ENCODE measurements around the gene MACIR.

DNA sequence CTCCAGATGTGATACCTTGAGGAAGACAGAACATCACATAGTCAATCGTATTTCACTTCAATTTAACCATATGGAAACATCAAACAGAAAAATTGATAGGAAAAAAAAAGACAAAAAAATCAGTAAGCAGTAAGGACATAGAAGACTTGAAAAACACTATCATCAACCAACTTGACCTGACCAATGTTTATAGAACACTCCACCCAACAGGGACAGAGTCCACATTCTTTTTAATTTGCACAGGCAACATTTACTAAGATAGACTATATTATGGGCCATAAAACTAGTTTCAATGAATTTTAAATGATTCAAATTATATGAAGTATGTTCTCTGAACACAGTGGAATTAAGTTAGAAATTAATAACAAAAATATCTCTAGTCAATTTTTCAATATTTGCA lies 20.8 kb upstream of the MACIR start:
- TF ChIP-seq, protein P1, sequence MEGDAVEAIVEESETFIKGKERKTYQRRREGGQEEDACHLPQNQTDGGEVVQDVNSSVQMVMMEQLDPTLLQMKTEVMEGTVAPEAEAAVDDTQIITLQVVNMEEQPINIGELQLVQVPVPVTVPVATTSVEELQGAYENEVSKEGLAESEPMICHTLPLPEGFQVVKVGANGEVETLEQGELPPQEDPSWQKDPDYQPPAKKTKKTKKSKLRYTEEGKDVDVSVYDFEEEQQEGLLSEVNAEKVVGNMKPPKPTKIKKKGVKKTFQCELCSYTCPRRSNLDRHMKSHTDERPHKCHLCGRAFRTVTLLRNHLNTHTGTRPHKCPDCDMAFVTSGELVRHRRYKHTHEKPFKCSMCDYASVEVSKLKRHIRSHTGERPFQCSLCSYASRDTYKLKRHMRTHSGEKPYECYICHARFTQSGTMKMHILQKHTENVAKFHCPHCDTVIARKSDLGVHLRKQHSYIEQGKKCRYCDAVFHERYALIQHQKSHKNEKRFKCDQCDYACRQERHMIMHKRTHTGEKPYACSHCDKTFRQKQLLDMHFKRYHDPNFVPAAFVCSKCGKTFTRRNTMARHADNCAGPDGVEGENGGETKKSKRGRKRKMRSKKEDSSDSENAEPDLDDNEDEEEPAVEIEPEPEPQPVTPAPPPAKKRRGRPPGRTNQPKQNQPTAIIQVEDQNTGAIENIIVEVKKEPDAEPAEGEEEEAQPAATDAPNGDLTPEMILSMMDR (IDR thresholded peaks at IDR 0.05) = no peak
- no peak for TF ChIP-seq POLR2A (IDR thresholded peaks at IDR 0.05)
